GM03348 (cell line): Measurements from ENCODE around the gene TNP2.

ENCODE experiments used
- DNase-seq: peaks from one replicate; pipeline ENCODE4 v3.0.0; 2012; ENCODE audit warnings: low spot score

TNP2 gene

DNA sequence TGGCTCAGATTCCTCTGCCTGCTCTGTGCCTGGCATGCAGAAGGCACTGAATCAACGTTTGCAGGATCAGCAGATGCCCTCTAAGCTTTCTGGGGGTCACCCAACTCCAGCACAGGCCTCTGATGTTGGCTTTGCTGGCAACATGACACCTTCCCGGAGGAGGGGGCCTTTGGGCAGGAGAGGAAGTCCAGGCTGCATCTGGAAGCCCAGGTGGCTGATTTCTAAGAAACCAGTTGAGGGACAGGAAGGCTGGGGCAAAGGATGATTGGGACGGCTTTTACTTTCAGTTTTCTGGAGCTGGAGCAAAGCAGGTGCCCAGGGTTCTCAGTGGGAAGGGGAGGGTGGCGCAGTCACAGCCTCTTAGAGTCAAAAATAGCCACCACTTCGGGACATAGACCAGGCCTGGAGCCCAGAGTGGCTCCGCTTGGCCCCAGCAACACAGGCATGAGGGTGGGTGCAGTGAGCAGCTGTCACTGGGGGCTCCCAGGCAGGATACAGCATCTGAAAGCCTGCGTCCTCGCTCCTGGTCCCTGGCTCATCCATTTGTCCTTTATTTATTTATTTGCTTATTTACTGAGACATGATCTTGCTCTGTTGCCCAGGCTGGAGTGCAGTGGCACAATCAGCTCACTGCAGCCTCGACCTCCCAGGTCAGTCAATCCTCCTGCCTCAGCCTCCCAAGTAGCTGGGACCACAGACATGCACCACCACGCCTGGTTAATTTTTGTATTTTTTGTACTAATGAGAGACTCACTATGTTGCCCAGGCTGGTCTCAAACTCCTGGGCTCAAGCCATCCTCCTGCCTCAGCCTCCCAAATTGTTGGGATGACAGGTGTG is 28.3 kb downstream of the TNP2 start:
- DNase-seq = no peak

- no peak for DNase-seq
These were observed 29.2 kb downstream of the TNP2 start for GRCh38 chr16:11239644-11240632.

DNA sequence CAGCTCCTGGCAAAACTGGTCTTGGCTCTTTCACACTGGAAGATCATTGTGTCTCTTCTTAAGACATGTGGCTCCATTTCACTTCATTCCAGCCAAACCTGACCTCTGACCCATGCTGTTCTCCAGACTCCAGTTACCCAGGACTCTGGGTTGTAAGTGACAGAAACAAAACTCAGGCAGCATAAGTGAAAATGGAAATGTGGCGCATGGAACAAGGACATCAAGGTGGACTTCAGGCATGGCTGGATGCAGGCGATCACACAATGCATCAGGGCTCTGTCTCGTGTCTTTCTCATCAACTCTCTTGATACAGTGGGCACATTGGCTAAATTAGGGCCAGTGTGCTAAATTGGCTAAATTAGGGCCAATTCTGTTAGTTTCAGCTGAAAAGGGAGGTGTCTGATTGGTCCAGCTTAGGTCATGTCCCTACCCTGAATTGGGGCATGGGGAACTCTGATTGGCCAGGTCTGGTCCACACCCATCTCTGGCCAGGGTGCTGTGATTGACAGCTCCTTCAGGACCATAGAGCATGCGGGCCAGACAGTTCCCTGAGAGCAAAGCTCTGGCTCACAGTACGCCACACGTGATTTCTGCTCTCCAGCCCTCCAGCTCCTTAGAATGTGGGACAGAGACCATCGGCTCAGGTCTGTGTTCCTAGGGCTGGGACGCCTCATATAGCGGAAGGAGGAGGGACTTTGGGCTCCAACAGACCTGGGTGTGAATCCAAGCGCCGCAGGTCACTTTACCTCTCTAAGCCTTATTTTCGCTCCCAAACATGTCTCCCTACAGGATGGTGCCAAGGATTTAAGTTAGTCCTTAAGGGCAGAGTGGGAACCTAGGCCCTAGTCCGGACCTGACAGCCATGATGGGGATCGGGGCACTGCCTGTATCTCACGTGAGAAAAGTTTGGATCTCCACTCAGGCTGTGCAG is 30.6 kb downstream of the TNP2 start:
- no peak for DNase-seq

DNA sequence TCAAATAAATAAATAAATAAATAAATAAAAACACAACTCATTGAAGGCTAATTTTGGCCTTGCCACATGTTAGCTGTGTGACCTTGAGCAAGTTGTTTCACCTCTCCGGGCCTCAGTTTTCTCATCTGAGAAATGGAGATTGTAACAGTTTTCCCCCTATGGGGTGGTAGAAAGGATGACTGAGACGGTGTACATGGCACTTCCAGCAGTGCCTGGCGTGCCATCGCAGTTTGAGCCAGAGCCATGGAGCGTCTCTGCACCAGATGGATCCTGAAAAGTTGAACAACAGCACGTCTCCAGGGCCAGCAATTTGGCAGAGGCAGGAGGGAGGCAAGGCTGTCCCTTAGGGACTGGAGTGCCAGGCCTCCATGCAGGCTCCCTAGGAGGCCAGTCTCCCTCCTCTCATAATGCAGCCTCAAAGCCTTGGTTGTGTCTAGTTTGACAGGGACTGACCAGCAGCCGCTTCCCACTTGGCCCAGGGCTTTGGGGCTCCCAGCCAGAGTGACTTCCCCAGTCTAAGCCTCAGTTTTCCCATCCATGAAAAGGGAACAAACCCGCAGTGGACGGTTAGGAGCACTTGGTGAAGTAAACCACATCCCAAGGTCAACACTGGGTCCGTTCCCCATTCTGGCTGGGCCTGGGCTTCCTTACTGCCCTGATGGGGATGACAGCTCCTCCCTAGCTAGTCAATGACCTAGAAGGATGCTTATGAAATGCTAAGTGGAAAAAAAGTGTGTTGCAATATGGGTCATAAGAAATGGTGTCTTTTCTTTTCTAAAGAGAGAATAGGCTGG is 32.5 kb downstream of the TNP2 start:
- no peak for DNase-seq

GRCh38 chr16:11235703-11235991 is 33.5 kb downstream of the TNP2 start:
- no peak for DNase-seq

DNA sequence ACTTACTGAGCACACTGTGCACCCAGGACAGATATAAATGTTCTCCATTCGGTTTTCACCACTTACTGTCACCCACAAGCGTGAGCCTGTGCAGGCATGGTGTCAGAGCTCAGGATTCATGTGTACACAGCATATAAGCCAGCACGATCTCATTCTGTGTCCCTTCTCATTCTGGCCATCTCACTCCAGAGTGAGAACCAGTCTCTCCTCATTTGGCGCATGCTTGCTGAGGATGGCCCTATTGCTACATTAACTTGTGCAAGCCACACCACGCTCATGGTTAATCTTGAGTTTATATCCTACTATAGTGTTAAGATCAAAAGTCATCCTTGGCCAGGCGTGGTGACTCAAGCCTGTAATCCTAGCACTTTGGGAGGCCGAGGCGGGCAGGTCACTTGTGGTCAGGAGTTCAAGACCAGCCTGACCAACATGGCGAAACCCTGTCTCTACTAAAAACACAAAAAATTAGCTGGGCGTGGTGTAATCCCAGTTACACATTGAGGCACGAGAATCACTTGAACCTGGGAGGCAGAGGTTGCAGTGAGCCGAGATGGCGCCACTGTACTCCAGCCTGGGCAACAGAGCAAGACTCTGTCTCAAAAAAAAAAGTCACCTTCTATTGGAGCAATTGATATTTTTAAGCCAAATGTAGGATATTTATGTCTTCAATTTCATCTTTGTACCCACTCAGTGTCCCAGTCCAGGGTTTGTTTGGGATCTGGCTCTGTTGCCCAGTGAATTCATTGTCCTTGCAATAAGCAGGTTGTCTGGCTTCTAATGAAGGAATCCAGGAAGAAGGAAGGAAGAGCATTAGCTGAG is 34.0 kb downstream of the TNP2 start:
- DNase-seq = no peak

- DNase-seq = no peak
These were observed 35.3 kb downstream of the TNP2 start for GRCh38 chr16:11233727-11234376.

- no peak for DNase-seq
These were observed 36.0 kb downstream of the TNP2 start for GRCh38 chr16:11232852-11233726.

DNA sequence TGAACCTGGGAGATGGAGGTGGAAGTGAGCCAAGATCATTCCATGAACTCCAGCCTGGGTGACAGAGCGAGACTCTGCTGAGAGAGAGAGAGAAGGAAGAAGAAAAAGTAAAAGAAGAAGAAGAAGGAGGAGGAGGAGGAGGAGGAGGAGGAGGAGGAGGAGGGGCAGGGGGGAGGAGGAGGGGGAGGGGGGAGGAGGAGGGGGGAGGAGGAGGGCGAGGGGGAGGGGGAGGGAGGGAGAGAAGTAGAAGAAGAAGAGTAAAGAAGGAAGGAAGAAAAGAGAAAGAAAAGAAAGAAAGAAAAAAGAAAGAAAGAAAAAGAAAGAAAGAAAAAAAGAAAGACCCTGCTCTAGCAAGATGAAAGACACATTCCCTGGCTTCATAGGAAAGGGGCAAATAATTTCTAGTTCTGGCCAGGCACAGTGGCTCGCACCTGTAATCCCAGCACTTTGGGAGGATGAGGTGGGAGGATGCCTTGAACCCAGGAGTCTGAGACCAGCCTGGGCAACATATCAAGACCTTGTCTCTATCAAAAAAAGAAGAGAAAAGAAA is 36.7 kb downstream of the TNP2 start:
- no peak for DNase-seq

DNA sequence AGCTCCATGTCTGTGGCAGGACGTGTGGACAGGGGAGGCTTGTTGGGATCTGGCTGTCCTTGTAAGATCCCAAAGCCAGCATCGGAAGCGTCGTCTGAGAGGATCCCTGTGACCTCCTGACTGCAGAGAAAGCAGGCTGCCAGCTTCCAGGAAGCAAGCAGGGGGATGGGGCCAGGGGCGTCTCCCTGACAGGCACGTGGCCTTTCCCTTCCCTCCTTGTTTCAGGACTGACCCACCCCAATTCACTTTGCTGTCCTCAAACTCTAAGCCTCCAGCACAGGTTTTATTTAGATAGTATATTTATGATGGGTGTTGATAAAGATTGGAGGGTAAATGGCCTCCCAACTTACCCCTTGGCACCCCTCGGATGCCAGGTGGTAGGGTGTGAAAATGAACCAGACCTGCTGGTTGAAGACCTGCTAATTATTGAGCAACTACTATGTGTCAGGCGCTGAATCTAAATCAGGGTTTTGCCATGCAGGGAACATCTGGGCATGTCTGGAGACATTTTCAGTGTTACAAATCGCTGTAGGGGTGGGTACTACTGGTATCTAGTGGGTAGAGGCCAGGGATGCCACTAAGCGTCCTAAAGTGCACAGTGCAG is 37.7 kb downstream of the TNP2 start:
- DNase-seq = no peak

DNA sequence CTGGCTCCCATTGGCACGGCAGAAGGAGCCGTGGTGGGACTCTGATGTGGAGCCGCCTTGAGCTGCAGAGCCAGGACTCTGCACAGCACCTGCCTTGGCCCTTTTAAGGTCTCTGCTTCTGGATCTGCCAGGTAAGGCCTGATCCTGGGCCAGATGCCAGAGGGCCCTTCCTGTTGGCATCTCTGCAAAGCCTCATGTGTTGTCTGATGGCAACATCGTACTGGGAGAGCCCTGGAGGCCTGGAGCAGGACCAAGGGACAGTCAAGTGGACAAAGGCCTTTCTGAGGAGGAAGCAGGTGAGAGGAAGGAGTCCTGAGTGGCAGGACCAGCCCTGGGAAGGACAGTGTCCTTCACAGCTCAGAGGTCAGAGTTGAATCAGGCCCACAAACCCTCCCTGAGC is 39.2 kb downstream of the TNP2 start:
- DNase-seq = no peak

DNA sequence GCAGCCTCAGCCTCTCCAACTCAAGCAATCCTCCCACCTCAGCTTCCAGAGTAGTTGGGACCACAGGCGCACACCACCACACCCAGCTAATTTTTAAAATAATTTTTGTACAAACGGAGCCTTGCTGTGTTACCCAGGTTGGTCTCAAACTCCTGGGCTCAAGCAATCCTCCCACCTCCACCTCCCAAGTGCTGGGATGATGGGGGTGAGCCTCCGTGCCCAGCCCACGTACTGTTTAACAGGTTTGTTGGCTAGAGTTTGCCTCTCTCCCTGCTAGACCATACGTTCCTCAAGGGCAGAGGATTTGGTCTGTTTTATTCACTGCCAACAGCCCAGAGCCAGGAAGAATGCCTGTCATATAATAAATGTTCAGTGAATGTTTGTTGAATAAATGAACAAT is 39.7 kb downstream of the TNP2 start:
- DNase-seq = no peak

DNA sequence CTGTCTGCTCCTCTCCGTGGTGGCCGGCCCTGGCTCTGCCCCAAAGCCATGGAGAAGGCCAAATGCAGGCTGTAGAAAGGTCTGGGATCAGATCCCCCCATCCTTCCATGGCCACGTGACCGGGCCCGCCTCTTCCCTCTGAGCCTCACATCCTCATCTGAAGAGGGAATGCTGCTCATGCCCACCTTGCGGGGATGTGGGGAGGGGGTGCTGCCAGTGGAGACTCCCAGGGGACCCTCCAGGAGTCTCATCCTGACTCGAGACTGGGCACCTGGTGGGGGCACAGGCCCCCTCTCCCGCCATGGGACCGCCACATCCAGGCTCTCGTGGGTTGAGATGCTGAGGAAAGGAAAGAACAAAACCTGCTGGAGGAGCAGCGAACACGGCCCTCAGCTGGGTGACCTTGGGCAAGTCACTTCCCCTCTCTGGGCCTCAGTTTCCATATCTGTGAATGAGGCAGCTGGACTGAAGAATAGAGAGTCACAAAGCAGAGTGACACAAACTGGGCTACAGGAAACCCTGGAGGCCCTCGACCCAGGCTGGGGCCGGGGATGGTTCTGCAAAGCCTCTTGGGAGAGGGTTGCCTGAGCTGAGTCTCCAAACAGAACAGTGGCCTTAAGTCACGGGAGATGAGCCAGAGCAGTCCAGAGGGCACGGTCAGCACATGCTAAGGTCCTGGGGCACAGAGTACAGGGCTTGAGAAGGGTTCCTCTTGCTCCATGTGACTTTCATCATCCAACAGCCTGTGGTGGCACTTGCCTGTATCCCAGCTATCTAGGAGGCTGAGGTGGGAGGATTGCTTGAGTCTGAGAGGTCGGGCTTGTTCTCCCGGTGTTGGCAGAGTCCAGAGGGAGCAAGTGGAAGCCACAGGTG is 43.2 kb downstream of the TNP2 start:
- no peak for DNase-seq

DNA sequence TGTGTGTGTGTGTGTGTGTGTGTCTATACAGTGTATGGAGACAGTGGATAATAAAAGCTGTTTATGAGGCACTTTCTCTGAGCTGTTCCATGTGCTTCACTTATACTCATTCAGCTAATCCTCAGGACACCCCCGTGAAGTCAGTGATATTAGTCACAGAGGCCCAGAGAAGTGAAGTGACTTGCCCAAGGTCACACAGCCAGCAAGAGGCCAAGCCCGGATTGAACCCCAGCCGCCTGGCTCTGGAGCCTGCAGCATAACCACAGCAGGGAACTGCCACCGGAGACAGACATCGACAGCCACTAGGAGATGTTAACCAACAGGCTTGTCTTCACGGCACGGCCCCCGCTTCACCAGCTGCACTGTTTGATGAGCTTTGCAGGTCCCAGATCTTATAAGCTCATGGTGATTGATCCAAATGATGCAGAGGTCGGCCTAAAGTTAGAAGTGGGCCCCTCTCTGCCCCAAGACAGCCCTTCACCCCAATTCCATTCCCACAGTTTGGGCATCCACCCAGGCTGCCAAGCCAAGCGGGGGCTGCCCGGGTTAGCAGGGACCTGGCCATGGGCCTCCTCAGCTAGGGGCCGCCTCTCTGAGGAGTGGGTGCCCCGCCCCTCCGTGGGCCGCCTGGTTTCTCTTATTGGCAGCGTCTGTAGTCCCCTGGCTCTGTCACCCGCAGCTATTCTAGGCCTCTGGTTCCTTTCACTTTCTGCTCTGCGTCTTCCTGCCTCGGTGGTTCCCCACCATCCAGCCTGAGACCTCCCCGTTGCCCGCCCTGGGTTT is 44.0 kb downstream of the TNP2 start:
- DNase-seq = no peak

- DNase-seq = no peak
These were observed 44.8 kb downstream of the TNP2 start for GRCh38 chr16:11224096-11224893.
